ENCODE data around the gene NATD1.

NATD1 gene

DNA sequence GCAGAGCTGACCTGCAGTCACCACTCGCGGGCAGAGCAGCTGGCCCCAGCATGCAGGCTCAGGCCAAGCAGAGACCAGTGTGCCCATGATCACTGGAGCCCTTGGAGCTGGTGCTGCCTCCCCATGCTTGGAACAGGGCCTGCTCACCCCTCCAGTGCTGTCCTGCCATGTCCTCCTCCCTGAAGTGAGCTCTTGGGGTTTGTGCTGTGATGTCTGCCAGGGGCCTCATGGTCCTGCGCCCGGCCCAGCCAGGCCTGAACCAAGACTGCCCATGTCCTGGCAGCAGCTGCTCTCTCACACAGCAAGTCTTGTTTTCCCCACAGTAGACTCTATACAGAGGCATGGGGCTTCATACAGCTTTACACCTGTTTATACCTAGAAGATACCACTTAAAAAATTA, 63.8 kb downstream of the NATD1 start:
- no peak for DNase-seq
